GM12874 (cell line): ENCODE measurements around the gene S1PR1.

Experiments
- TF ChIP-seq, protein P1 (sequence below): IDR thresholded peaks from 2 replicates; pipeline ENCODE4 v1.5.1; 2011; ENCODE audit warnings: low read depth, mild to moderate bottlenecking, control low read depth, low read length, moderate library complexity; ENCODE audit not compliant: insufficient read depth

Gene S1PR1

GRCh38 chr1:101257500-101258325 is 20.9 kb downstream of the S1PR1 start:
- TF ChIP-seq, protein P1, sequence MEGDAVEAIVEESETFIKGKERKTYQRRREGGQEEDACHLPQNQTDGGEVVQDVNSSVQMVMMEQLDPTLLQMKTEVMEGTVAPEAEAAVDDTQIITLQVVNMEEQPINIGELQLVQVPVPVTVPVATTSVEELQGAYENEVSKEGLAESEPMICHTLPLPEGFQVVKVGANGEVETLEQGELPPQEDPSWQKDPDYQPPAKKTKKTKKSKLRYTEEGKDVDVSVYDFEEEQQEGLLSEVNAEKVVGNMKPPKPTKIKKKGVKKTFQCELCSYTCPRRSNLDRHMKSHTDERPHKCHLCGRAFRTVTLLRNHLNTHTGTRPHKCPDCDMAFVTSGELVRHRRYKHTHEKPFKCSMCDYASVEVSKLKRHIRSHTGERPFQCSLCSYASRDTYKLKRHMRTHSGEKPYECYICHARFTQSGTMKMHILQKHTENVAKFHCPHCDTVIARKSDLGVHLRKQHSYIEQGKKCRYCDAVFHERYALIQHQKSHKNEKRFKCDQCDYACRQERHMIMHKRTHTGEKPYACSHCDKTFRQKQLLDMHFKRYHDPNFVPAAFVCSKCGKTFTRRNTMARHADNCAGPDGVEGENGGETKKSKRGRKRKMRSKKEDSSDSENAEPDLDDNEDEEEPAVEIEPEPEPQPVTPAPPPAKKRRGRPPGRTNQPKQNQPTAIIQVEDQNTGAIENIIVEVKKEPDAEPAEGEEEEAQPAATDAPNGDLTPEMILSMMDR, result no peak

DNA sequence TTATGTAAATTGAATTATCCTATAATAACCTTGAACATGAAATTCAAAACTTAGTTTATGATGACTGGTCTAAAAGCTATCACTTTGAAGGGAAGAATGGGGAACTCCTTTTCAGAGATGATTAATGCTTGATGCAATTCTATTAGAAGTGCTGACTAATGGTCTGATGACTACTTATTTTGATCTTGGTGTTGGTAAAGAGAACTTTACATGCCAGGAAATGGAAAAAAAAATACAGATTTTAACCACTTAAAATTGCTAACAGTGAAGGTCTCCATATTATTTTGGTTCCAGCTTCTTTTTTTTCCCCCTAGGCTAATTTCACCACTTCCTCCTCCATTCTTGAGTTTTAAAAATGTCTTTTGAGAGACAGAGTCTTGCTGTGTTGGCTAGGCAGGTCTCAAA is 22.9 kb downstream of the S1PR1 start:
- TF ChIP-seq, protein P1, result no peak

GRCh38 chr1:101260556-101261350 is 23.9 kb downstream of the S1PR1 start:
- TF ChIP-seq, protein P1, result no peak

DNA sequence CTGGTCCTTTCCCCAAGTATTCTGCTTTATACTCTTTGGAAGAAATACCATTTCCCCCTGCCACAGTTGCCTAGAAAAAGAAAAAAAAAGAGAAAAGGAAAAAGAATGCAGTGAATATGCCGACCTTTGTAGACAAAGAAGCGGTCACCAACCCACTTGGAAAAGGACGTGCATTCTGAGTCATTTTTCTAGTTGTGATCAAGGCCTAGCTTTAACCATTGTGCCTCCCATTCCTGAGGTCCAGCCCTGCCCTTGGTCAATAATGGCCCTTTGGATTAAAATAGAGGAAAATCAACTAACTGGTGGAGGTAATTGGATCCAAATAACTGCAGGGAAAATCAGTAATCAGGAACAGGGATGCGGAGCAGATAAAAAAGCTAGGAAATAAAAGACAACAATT is 24.8 kb downstream of the S1PR1 start:
- TF ChIP-seq, protein P1, result no peak

DNA sequence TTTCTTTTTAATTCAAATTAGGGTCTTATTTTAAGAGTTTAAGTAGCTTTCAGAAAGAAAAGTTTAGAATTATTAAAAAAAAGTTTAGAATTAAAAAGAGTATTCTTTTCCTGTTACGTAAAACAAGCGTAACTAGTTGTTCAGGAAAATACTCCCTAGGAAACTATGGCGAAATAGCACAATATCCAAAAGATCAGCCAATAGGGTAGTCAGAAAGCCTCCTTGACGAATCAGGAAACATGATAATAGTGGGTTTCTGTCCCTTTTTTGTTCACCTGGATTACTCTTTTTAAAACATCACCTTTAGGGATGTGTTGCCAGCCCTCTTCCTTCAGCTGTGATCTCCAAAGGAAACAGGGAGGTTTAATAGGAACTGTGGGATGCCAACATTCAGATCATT is 25.2 kb downstream of the S1PR1 start:
- TF ChIP-seq, protein P1, result no peak

GRCh38 chr1:101262630-101263348 is 26.0 kb downstream of the S1PR1 start:
- TF ChIP-seq, protein P1, result no peak

DNA sequence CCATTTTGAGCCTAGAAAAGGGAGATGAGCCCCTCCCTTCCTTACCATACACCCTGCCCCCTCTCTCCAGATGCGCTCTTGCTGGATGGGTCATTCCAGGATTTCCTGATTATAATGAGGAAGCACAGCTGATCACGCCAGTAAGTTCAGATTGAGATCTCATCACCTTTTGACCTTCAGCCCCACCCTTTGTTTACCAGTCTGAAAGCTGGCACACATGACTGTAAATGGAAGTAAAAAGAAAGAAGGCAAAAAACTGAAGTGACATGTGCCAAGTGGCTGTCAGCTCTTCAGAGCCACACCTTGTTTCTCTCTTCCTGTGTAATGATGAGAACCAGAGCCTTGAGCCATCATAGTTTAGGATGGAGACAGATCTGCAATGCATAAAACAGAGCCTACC is 27.9 kb downstream of the S1PR1 start:
- TF ChIP-seq, protein P1, result no peak
